Kidney tubule cell (primary cell): Measurements from ENCODE around the gene PPM1L.

ENCODE experiments used
- DNase-seq: peaks from one replicate; pipeline ENCODE4 v3.0.0-alpha.2; 2018; ENCODE audit warnings: low spot score

The PPM1L gene

DNA sequence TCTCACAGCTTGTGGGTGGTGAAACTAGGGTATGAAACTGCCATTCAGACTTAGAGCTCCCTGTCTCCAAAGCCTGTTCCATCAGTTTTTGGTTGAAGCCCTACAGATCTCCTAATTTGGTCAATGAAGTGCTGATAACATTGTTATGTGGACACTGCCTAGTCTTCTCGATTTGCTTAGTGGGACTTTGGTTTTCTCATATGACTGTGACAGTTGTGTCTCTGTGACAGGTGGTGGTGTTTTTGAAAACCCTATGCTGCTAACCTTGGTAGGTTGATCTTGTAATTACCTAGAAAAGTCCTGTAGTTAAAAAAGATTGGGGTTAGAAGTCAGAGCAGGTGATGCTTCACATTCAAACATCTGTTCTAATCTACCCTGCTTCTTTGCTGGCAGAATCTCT is 9.2 kb downstream of the PPM1L start:
- no peak for DNase-seq

DNA sequence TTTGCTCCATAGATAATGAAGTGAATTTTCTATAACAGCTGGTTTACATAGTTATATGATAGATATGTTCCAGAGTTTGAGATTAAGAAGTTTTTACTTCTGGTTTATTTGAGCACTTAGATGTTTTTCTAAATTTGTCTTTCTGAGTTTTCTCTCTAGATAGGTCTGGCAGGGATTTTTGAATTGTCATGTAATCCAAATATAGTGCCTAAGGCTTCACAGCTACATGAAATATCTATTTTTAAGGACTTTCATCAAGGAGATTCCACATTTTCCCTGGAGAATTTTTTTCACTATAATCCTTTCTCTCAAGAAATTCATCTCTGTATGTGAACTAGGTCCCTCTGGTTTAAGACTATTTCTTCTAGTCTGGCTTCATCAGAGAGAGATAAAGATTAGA is 12.0 kb downstream of the PPM1L start:
- DNase-seq: no peak

DNA sequence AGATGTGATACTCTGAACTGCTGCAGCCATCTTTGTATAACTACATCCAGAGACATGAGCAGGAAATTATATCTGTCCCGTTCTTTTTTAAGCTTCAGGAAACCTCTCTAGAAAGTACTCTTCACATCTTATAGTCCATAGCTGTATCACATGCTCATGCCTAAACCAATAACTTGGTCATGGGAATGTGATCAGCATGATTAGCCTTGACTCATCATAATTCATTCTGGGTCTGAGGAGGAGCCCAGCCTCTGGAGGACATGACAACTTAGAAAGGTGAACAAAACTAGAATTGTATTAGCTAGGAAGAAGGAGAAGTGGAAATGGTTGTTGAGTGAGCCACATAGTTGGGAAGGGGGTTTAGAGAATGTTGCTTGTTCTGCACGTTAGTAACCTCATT is 12.9 kb downstream of the PPM1L start:
- DNase-seq: peak; percentile 47

DNA sequence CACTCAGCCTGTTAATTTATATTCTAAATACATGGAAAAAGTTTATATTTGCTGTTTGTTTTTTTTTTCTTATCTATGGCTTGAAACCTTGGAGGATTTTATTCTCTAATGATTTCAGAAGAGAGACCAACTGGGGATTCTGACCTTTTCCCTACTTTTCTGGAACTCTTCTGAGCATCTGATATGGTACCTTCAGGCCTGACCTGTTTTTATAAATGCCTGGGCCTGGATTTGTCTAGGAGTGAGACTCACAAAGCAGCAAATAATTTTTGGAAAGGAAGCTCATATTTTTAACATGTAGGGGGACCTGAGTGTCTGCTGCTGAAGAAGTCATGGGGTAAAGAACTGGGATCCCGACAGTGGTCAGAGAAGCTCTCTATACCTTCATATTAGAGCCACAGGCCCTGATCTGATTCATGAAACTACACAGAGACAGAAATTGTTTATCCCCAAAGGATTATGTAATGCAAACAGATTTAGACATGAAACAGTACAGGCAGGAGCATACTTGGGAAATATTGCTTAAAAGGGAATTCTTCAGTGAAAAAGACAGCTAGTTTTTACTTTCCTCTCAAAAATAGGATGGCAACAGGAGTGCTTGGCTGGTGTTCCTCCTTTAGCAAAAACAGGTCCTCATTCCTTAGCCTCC is 15.9 kb downstream of the PPM1L start:
- no peak for DNase-seq

DNA sequence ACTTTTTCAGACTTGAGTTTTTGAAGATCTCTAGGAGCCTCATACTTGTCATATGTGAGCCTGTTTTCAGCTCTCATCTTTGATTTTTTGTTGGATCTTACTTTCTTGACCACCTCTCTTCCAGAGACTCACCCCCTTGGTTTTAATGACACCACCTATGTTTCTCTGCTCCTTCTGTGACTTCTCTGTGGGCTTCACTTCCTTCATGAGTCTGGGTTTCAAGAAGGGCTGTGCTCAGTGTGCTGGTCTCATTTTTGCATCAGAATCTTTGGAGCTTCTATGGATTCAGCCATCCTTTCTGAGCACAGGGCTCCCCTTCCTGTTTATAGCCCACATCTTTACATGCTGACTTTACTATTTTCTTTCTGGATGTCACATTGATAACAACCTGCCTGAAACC is 17.7 kb downstream of the PPM1L start:
- no peak for DNase-seq

DNA sequence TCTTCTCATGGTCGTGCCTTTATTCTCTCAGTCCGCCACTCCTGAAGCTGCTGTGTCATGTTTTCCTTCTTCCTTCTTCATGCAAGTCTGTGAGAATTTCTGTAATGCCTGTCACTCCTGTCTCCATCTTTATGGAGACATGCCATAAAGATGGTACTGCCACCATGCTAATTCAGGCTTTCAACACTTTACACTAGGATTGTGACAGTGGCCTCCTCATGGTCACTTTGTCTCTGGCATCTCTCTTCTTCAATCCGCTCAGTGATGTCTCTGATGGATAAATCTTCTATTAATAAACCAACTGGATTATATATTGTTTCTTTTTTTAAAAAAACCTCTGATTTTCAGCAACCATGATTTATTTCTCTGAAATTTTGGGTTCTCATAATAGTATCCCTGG is 18.1 kb downstream of the PPM1L start:
- DNase-seq: no peak

DNA sequence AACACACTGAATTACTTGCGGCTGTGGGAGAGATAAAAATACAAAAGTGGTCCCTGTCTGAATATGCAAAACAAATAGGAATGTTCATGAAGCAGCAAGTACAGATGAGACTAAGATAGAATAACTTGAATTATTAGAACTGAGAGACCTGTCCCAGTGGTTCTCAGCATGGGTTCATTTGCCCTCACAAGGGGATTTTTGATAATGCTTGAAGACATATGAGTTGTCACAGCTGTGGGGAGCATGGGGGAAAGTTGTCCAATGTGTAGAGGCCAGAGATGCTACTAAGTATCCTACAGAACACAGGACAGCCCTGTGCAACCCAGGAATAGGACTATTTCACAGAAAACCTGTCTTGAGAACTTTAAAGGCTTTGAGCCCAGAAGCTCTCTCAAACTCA is 22.4 kb downstream of the PPM1L start:
- no peak for DNase-seq

DNA sequence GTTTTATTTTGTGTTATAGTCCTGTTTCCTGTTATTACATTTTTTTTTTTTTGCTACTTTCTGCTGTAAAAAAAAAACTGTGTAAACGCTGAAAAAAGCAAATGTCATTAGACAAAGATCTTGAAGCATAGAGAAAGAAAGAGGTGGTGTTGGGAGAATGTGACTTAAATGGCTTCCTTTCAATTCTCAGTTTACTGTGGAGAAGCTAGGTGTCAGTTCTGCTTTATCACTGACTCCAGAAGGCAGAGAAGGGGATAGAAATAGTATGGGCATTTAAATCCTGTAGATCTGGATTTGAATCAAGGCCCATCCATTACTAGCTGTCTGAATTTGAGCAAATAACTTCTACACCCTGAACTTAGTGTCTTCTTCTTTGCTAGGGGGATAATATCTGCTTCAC is 23.0 kb downstream of the PPM1L start:
- DNase-seq: no peak

DNA sequence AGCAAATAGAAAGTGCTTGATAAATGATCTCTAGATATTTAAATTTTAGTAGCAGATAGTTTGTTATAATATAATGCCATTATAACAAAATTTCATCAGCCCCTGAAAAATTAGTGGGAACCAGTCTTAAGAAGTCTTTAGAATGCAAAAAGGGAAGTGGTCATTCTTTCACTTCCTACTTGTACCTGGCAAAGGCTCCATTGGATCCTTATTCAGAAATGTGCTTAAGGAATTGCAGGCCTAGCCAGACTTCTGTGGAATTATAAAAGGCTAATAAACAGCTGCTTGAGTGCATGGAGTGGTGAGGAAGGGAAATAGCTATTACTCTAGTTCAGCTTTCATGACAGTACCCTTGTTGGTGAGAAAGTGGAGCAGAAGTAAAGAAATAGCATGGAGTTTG is 24.2 kb downstream of the PPM1L start:
- no peak for DNase-seq

DNA sequence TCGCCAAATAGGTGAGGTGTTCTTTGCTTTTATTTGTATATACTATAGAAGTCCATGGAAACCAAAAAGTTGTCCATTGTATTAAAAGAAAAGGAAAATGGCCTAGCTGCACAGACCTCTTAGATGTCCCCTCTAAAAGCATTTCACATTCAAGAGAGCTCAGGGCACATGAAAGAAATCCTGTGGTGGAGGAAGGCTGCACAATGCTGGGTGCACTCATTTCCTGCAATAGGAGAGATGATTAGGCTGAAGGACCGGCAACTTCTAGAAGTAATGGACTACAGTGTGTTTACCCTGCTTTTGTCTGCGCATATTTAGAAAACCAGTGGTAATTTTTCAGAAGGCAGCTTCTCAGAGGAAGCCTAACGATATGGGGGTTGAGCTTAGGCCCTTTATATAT is 25.4 kb downstream of the PPM1L start:
- no peak for DNase-seq

DNA sequence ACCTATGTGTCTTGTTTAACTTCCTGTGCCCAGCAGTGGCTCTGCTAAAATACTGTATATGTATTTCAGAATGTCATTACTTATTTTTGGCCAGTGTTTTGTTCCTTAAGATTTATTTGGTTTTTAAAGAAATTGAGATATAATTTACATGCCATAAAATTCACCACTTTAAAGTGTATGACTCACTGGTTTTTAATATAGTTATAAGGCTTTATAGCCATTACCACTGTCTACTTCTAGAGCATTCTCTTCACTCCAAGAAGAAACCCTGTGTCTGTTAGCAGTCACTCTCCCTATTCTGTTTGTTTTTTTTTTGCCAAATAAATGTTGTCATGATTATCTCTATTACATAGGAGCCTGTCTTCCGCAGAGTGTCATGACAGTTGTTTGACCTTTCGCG is 25.8 kb downstream of the PPM1L start:
- DNase-seq: no peak

DNA sequence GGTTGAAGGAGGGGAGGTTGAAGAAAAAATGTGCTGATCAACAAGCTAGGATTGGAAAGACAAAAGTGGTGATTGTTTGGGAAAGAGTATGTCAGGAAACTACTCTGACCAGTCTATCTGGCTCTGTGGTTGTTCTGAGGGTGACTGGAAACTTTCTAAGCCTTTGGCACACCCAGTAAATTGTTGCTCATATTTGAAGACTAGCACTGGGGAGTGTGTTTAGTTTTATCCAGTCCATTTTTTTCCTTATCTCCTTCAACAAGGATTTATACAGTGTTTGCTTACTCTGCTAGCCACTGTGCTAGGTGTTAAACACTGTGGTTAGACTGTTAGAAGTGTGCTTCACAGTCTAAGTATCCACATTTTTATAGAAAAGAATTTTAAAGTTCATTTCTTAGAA is 28.8 kb downstream of the PPM1L start:
- peak; percentile 40 for DNase-seq

DNA sequence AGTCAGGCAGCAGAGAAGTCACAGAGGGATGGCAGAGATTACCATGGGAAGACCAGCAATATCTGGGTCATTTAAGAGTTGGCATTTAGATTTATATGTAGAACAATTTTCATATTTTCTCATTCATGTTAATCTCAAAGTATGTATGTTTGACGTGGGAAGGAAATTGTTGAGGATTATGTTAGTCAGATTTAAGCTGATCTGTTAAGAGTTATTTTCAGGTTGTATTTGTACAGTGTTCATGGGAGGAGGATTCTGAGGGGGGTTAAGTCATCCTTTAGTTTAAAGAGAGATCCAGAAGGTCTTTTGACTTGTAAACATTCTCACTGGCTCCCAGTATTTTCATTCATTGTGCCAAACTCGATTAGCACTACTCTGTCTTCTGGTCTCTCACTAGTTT is 34.7 kb downstream of the PPM1L start:
- no peak for DNase-seq

DNA sequence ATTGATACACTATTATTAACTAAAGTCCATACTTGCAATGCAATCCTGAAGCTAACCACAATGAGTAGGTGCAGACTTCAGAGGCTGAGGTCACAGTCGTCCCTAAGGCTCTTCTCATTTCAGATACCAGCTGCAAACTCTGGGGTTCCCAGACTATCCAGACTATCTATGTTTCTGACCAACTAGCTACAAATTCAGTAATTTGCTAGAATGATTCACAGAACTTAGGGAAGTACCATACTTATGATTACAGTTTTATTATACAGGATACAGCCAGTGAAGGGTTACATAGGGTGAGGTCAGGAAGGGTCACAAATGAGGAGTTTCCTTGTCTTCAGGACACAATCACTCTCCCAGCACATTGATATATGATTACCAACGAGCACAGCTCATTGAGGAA is 36.5 kb downstream of the PPM1L start:
- DNase-seq: peak; percentile 11

DNA sequence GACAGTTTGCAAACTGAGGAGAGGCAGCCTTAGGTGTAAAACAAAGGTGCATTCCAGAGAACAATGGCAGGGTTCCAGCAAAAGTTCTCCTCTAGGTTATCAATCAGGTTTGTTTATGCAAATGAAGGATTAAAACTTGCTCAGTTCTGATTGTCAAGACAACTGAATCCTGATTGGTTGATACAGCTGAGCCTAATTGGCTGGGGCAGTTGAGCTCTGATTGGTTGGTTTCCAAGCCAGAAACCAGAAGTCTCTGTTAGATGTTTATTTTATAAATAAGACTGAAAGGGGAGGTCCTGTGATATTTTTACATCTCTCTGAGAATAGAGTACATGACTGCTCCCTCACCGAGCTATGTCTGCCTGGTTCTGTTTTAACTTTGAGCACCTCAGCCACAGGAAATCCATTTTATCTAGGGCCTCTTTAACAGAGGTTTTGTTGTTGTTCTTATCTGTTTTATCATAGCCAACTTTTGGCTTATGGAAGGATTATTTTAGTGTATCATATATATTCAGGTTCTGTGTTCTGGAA is 37.8 kb downstream of the PPM1L start:
- no peak for DNase-seq

DNA sequence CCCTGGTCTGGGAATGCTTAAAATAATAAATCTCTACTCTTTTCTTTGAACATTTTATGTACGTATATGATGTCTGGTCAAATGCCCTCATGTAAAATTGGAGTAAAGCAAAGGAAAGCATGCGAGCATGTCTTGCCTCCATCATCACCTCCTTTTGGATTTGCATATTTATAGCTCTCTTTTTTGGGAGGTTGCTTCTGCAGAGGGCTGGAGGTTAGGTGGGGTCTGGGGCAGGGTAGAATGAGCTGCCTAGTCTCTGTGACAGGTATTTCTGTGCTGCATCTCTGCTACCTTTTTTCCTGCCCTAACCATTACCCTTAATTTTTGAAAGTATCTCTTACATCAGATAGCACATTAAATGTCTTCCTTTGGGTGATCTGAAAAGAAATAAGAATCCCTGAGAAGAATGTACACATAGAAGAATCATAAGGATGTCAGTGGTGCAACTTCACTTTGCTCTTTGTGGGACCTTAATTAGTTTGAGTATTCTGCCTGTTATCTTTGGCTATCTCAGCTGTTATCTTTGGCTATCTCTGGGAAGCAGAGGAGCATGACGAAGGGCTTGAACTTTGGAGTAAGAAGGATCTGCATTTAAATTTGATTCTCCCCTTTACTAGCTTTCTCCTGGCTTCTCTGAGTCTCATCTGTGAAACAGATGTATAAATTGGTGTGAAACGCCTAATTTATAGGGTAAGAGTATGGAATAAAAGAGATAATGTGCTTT is 40.2 kb downstream of the PPM1L start:
- DNase-seq: no peak

DNA sequence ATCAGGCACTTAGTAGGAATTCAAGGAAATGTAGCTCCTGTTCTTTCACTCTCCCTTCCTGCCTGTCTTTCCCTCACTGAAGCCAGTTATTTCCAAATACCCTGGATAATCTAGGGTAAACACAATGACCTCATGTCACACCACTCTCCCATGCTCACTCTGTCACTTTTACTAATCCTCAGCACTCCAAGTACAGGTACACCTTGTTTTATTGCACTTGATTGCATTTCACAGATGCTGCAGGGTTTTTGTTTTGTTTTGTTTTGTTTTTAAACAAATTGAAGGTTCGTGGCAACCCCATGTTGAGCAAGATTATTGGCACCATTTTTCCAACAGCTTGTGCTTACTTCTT is 40.8 kb downstream of the PPM1L start:
- peak; percentile 5 for DNase-seq

DNA sequence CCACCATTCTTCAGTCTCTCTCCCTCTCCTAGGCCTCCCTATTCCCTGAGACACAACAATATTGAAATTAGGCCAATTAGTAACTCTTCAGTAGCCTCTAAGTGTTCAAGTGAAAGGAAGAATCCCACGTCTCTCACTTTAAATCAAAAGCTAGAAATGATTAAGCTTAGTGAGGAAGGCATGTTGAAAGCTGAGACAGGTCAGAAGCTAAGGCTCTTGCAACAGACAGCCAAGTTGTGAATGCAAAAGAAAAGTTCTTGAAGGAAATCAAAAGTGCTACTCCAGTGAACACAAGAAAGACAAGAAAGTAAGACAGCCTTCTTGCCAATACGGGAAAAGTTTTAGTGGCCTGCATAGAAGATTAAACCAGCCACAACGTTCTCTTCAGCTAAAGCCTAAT is 41.3 kb downstream of the PPM1L start:
- DNase-seq: peak; percentile 26

DNA sequence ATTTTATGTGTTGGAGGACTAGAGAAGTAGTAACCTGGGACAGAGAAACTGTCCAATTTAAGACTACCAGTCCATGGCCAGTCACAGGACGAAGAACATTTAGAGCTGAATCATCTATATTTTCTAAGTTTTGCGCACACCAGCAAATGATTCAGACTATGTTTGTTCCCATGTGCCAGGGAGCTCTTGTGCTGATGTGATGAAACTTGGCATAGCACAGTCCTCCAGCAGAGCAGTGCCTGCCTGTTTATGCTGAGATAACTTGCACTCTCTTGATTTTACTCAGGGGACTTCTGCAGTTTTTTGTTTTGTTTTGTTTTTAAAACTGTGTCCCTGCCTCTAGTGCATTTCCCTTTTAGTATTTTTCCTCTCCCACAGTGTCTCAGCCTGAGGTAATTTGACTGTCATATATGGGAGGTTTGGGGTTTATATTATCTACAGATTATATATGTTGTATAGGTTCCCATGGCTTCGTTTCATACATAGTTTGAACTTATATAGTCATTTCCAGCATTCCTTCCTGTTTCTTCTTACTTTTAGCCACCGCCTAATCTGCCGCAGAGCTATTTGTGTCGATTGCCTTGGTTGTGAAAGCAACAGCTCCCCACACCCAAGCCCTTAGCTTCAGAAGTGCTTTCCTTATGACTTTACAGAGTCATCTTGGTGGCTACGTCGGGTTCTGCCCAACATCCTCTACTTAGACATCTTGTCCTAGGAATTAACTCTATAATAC is 45.5 kb downstream of the PPM1L start:
- peak; percentile 55 for DNase-seq

DNA sequence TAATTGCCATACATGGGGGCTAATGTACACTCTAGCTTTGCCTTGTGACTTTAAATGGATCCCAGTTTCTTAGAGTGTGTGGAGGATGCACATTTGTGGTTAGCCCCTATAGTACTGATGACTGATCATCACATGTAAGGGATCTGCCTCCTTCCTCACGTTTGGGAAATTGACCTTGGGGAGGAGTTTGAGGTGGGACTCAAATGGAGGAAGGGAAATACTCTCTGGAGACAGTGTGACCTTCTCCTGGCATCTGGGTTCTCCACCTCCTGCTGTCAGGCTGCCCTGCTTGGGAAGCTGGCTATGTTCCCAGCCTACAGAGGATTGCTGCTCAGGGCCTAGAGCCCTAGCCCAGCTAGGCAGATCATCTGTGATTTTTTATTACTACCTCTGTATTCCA is 48.7 kb downstream of the PPM1L start:
- peak; percentile 33 for DNase-seq

DNA sequence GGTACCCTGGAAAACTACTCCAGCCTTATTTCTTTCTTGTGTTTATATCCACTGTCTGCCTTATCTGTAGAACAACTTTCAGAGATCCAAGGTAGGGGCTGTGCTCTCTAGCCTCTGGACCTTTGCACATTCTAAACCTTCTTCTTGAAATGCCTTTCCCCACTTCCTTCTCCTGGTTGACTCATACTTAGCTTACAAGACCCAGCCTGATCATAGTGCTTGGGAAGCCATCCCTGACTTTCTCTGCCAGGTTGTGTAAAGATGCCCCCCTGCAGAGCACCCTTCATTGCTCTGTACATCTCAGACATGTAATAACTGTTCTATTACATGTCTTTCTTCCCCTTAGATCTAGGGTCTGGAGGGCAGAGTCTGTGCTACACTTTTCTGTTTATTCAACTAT is 50.1 kb downstream of the PPM1L start:
- peak; percentile 76 for DNase-seq

DNA sequence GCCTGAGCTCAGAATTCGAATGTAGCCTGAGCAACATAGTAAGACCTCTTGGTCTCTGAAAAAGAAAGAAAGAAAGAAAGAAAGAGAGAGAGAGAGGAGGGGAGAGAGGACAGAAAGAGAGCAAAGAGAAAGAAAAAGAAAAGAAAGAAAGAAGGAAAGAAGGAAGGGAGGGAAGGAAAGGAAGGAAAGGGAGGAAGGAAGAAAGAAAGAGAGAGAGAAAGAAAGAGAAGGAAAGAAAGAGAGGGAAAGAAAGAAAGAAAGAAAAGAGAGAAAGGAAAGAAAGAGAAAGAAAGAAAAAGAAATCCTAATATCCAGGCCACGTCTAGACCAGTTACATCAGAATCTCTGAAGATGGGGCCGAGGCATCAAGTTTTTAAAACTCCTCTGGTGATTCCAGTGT is 50.7 kb downstream of the PPM1L start:
- DNase-seq: no peak

DNA sequence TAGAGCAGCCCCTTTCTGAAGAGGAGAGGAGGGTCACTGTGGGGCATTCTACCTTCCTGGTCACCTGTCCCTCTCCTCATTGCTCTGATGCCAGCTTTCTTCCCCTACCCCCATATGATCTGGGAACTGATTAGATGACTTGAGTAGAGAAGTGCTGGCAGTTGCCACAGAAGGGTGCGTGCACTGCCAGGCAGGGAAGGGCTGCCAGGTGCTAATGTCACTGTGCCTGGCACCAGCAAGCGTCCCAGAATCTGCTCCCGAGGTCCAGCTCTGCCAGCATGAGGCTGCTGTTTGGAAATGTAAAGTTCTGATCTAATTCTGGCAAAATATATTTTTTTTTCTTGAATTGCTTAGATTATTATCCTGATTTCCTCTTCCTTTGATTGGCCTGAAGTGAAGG is 52.8 kb downstream of the PPM1L start:
- no peak for DNase-seq
